GM21447 (cell line): Measurements from ENCODE around the gene PANK4.
"Not testable (repeated sequence)": the region's sequence is repeated elsewhere in the genome, so short reads cannot be mapped to it uniquely, and the experiment has no call there.

ENCODE experiments used
- ATAC-seq: cut with Tn5 transposase; IDR thresholded peaks from one replicate; pipeline ENCODE4 v1.9.1; 2021; ENCODE audit not compliant: unreplicated experiment

The PANK4 gene

GRCh38 chr1:2559509-2560298 is 33.3 kb upstream of the PANK4 start:
- ATAC-seq: no peak

GRCh38 chr1:2558861-2559260 is 32.5 kb upstream of the PANK4 start:
- ATAC-seq: no peak

GRCh38 chr1:2558420-2558819 is 32.0 kb upstream of the PANK4 start:
- ATAC-seq: no peak

DNA sequence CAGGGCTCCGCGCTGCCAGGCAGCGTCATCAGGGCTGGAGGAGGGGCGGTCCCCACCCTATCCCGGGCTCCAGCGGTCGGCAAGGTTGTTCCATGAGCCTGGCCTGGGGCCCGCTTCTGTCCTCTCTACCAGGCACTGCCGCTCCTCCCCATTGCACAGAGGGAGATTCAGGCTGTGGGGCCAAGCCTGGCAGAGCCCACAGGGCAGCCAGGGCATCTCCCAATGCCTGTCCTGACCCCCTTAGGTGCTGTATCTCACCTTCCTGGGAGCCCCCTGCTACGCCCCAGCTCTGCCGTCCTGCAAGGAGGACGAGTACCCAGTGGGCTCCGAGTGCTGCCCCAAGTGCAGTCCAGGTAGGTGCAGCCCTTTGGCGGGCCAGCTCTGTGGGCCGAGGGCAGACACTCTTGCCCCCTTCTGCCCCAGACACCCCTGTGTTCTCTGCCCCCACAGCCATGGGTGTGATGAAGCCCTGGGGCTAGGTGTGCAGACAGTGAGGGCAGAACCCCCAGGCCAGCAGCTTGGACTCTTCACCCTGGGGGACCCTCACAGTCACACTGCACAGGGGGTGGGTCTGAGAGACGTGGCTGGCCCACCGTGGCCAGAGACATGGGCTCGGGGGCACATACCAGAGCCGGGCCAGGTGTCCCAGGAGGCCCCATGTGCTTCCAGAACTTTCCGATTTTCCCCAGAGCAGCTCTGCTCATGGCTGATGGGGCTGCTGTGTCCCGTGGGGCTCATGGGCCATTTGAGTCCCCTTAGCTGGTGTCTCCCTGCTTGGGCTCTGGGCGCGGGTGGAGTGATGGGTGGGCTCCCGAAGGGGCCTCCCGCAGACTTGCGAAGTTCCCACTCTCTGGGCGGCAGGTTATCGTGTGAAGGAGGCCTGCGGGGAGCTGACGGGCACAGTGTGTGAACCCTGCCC is 31.3 kb upstream of the PANK4 start:
- ATAC-seq: no peak

DNA sequence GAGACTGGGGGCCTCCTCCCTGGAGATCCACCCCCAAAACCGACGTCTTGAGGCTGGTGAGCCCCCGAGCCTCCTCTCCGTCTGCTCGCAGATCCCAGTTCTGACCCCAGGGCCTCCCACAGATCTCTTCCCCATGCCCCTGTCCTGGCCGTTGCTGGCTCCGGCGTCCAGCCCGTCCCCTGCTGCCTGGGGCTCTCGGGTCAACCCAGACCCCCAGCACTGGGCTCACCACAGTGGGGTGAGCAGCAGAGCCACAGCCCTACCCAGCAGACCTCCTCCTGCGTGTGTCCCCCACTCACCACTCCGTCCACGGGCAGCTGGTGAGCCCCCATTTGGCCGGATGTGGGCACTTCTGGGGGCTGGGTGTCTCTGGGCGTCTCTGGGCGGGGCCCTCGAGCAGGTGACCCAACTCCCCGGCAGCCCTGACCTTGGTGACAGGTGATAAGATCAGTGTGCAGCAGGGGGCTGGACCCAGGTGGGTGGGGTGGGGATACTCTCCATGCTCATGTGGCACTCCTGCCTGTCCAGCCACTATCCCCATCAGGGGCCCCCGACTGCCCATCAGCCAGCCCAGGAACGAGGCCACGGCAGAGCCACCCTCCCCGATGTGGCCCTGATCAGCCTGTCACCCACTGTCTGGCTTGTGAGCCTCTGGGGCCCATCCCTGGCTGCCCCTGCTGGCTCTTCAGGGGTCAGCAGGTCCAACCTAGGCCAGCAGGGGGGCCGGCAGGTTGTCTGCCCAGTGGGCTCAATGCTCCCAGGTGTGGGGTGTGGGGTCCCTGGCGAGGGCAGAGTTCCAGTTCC is 30.5 kb upstream of the PANK4 start:
- ATAC-seq: no peak

DNA sequence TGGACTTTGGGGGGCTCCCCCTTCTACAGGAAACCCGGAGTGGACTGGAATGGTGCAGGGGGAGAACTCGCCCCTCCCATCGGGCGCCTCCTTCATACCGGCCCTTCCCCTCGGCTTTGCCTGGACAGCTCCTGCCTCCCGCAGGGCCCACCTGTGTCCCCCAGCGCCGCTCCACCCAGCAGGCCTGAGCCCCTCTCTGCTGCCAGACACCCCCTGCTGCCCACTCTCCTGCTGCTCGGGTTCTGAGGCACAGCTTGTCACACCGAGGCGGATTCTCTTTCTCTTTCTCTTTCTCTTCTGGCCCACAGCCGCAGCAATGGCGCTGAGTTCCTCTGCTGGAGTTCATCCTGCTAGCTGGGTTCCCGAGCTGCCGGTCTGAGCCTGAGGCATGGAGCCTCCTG is 29.9 kb upstream of the PANK4 start, which contains the start of gene TNFRSF14:
TSS of gene TNFRSF14 (plus strand) at position 95 of the 401 bp plus-strand sequence. CDS start at position 389, 294 bp downstream.
- peak; percentile 33 for ATAC-seq

GRCh38 chr1:2555634-2556276 is 29.4 kb upstream of the PANK4 start:
- peak; percentile 43 for ATAC-seq

GRCh38 chr1:2554621-2555387 is 28.4 kb upstream of the PANK4 start:
- no peak for ATAC-seq

GRCh38 chr1:2553871-2554620 is 27.6 kb upstream of the PANK4 start:
- no peak for ATAC-seq

- ATAC-seq: not testable (repeated sequence)
These were observed 26.7 kb upstream of the PANK4 start for GRCh38 chr1:2553076-2553475.

DNA sequence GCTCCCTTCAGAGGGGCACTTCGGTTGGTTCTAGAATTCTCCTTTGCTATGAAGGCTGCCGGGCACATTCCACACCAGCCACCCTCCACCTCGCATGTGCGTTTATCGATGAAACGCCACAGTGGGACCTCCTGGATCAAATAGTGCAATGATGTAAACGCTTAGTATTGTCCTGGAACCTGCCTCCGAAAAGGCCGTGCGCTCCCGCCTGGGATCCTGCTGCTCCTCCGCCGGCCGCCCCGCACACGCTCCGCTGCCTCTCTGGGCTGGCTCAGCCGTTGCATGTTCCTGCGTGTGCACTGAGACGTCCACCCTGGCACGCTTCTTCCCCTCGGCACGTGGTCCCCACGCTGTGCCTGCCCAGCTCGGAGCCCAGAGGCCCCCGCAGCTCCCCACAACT is 25.8 kb upstream of the PANK4 start:
- ATAC-seq: no peak

DNA sequence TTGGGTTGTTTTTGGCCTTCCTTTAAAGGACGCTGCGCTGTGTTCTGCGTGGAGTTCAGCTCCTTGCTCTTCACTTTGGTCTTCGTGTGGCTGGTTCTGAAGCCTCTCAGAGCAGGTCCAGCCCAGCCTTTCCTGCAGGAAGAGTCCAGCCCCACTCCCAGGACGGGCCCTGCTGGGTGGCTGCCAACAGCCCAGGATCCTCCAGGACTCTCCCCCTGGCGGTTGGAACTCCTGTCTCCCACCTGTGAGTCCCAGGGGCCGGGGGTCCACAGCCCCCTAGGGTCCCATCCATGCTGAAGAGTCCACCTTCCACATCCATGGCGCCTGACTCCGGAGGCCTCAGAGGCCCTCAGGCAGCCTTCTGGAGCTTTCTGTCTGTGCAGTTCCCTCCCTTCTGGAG is 25.1 kb upstream of the PANK4 start:
- ATAC-seq: not testable (repeated sequence)

DNA sequence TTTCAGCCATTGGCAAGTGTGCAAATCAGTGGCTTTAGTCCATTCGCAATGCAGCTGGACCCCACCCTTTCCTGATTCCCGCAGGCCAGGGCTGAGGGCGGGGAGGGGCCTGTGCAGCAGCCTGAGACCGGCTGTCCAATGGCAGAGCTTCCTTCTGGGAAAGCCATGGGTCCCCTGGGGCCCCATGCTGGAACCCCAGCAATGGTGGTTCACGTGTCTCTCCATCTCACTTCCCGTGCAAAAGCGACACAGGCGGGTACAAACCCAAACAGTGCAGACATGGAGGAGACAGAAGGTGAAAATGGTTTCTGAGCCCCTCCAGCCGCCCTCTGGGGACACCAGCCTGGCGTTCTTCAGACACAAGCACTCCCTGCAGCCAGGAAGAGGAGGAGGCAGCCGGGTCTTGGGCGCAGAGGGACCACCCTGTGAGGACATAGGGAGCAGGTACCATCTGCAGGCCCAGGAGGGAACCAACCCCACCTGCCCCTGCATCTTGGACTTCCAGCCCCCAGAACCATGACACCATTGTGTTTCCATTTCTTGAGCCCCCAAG is 24.0 kb upstream of the PANK4 start:
- ATAC-seq: not testable (repeated sequence)

DNA sequence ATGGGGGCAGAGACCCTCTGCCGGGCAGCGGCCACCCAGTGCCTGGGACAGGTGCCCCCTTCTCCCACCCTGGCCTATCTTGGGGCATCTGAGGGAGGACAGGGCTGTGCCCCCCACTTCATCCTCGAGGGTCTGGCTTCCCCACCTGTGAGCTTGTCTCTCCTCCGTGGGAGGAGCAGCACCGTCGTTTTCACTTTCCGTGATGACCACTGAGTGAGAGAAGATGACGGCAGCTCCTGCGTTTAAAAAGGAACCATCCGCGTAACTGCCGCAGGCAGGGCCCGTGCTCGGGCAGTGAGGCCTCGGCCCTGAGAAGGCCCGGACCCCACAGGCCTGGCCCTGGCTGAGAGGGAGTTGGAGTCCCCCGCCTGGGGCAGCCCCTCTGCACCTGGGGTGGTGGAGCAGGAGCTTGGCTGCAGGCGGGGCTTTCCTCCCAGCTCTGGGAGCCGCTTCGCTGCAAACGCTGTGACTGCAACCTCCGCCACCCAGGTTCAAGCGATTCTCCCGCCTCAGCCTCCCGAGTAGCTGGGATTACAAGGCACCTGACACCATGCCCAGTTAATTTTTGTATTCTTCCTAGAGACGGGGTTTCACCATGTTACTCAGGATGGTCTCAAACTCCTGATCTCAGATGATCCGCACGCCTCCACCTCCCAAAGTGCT is 23.1 kb upstream of the PANK4 start:
- ATAC-seq: not testable (repeated sequence)

GRCh38 chr1:2548068-2548589 is 21.7 kb upstream of the PANK4 start:
- ATAC-seq: peak; percentile 18

GRCh38 chr1:2547210-2548067 is 21.0 kb upstream of the PANK4 start:
- ATAC-seq: peak; percentile 17
